HG03469 (cell line): ENCODE data around the gene ACAA1.

Source experiments
- ATAC-seq: cut with Tn5 transposase; IDR thresholded peaks from one replicate; pipeline ENCODE4 v1.9.1; 2021; ENCODE audit warnings: mild to moderate bottlenecking, moderate library complexity, moderate number of reproducible peaks; ENCODE audit not compliant: unreplicated experiment

ACAA1 gene

DNA sequence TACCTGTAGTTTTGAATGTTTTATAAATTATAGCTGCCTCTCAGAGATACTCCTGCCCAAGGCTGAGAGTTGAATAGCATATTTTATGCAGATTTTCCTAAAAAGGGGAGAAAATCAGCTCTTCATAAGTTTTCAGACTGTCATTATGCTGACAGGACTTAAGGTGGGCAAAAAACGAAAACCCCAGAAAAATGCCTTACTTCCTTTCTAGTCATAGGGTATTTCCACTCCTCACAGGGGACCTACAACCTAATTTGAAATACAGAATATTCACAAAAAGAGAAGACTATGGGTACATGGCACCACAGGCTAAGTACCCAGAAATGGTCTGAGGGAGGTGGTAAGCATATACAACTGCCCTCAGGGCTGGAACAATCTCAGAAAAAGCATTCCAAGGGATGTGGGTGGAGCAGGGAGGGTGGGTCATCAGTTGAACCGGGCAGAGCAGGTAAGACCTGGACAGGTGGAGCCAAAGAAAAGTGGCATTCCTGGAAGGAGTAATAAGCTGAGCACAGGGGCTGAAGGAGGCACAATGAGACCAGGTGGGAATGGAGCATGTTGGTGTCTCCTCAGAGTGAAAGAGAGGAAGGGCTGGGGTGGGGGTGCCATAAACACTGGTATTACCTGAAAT, 17.8 kb upstream of the ACAA1 start:
- no peak for ATAC-seq

DNA sequence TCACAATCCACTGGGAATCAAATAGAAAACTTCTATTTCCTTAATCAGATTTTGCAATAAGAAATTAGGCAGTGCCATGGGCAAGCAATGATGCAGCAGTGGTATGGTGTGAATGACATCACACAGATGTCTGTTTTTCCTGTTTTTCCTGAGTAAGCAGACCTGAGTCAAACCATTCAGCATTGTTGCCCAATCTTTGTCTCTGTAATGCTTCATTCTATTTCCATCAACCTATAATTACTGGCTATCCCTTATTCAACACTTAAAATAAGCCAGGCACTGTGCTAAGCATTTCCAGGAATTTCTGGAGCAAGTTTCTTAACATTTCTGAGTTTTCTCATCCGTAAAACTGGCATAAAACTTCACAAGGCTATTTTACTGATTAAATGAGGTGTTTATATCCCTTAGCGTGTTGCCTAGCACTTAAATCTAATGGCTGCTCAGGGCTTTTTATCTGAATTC, 17.1 kb upstream of the ACAA1 start:
- no peak for ATAC-seq

DNA sequence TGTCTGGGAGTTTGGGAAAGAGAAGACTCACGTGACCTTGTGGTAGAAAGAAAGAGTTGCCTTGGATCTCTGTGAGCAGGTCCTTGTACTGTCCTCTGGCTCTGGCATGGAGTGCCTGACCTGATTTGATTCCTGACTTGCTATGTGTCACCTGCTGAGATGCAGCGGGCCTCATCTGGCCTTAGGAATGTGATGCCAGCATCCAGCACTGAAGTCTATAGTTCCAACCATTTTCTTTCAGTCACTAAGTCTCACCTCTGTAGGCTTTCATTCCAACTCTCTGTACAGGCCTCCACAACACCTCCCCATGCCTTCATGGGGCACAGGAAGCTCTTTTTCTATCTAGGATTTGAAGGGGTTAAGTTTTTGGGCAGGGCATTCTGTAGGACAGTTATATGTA, 16.3 kb upstream of the ACAA1 start:
- ATAC-seq, result no peak

DNA sequence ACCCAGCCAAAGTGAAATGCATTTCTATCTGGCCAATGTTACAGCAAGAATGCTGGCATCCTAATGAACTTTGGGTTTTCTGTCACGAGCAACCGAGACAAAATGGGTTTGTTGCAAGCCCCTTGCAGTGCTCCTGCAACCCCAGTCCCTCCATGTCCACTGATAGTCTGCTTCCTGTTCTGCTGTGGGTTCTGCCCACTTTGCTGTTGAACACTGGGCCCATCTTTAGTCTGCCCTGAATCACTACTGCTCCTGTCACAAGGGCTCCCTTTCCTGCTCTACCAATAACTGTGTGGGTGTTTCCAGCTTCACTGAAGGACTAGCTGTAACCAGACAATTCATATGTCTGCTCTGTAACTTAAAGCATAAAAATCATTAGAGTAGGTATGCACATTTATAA, 15.7 kb upstream of the ACAA1 start:
- ATAC-seq, result no peak

DNA sequence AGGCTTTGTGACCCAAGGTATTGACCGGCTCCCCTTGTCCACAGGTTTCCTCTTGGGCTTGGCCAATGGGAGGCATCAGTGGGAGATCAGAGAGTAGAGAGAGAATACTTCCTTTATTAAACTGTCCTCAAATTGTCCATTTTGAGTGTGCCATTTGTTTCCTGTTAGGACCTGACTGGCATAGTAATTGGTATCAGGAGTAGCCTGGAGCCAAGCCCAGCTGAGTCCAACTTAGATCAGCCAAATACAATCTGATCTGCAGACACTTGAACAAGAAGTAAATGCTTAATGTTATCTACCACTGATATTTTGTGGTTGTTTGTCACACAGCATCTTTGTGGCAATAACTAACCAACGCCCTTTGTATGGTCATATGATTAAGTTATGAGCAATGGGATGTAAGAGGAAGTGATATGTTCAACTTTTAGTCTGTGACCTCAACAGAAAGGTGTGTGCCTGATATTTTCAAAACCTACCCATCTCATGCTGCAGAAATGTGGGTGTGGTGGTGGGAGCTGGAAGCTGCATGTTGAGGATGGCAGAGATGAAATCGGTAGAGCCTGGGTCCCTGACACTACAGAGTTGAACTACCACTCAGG, 14.8 kb upstream of the ACAA1 start:
- ATAC-seq, result peak; percentile 34

DNA sequence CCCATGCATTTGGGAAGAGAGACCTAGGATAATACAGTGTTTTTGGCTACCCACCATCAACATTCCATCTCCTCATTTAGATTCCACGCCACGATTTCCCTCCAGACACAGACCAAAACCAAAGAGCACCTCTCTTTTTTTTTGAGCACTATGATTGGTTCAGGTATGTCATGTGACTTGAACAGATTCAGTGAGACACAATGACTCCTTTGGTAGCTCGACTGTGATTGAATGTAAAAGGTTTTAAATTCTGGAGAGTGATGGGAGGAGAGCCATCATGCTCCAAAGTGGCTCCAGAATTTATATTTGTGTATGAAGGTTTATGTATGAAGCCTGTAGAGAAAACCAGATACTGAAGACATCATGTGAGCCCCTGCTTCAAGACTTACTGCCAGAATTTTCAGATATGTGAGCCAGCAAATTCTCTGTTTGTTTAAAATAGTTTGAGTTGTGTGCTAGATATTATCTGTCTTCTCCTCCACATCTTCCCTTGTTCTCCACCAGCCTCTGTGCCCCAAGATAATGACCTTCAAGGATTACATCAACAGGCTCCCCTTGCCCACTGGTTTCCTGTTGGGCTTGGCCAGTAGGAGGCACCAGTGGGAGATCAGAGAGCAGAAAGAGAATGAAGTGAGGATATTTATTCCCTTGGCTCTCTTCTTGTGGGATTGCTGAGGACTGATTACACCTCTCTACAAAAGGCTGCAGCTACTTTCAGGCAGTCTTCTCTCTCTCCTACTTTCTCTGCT, 14.0 kb upstream of the ACAA1 start:
- ATAC-seq, result no peak

DNA sequence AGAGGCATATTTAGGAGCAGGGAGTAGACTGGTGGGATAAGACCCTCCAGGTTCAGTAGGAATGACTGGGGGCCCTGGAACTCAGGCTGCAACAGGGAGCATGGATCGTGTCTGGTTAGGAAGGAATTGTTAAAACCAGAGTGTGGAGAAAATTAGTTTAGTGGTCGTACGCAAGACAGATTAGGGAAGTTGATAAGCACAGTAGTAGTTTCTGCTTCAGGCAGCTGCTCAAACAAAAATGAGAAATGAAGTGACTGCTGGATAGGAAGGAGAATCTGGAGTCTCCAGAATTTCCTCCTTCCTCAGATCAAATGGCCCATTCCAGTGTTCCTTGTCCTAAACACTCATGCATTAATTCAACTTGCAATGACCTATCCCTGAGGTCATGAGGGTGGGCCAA, 12.8 kb upstream of the ACAA1 start:
- ATAC-seq, result no peak

DNA sequence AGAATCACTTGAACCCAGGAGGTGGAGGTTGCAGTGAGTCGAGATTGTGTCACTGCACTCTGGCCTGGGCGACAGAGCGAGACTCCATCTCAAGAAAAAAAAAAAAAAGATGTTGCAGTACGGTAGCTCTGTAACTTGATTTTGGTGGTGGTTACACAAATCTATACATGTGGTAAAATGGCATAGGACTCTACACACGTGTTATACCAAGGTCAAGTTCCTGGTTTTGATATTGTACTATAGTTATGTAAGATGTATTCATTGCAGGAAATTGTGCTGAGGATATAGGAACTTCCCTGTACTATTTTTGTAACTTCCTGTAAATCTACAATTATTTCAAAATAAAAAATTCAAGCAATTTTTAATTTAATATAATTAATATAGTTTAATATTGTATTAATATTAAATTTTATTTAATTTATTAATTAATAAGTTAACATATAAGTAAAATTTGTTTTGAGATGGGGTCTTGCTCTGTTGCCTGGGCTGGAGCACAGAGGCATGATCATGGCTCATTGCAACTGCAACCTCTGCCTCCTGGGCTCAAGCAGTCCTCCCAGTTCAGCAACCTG, 11.5 kb upstream of the ACAA1 start:
- no peak for ATAC-seq

DNA sequence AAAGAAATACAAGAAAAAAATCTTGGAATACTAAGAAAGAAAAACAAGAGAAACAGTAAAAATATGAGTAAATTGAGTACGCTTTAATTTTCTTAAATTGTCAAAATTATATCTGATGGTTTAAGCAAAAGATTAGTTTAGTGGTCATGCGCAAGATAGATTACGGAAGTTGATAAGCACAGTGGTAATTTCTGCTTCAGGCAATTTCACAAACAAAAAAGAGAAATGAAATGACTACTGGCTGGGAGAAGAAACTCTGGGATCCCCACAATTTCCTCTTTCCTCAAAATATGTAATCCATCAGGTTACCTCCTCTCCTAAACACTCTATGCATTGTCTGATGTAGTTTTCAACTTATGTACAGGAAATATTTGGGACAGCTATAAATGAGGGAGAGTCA, 10.5 kb upstream of the ACAA1 start:
- ATAC-seq, result no peak

DNA sequence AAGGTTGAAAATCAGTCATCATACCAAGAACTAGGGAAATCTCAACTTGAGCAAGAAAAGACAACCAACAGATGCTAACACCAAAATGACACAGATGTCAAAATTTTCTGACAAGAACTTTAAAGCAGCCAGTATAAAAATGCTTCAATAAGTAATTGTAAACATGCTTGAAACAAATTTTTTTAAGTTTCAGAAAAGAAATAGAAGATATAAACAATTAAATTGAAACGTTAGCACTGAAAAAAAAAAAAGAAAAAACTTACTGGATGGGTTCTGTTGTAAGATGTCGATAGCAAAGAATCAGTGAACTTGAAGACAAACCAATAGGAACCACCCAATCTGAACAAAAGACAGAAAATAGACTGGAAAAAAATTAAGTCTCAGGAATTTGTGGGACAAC, 9.6 kb upstream of the ACAA1 start:
- no peak for ATAC-seq

DNA sequence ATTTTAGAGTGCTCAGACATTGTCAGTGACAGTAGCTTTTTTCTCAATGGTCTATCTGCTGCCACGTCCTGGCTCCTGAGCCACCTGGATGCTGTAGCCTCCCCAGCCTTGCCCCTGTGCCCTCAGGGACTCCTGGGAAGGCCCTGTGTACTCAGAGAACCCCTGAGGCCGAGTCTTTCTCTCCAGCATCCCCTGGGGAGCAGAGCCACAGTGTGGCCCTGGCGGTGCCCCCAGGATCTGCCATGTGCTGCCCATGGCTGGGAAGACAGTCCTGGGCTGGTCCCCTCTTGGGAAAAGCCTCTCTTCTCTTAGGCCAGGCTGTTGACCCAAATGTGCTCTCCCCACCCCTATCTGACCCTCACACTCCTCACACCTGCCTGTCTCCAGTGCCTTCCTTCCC, 6.6 kb upstream of the ACAA1 start:
- ATAC-seq, result no peak

DNA sequence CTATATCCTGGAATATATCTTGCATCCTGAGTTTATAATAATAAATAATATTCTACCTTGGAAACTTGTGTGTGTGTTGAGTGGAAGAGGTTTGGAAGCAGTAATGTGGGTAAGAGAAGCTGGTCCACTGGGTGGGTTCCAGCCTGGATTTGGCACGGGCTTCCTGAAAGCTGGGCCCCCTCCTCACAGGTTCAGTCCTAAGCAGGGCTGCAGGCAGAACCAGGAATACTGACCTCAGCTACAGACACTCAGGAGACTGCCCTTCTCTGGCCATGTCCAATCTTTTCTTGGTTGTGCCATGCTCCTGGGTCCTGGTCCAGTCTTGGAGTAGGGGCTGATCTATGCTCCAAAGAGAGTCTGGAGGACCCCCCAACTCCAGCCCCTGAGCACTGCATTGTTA, 6.0 kb upstream of the ACAA1 start:
- ATAC-seq, result no peak

DNA sequence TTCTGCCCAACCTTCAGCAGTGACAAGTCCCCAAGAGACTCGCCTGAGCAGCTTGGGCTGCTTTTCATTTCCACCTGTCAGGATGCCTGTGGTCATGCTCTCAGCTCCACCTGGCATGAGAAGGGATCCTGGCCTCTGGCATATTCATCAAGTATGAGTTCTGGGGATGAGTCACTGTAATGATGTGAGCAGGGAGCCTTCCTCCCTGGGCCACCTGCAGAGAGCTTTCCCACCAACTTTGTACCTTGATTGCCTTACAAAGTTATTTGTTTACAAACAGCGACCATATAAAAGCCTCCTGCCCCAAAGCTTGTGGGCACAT, 5.0 kb upstream of the ACAA1 start:
- no peak for ATAC-seq

DNA sequence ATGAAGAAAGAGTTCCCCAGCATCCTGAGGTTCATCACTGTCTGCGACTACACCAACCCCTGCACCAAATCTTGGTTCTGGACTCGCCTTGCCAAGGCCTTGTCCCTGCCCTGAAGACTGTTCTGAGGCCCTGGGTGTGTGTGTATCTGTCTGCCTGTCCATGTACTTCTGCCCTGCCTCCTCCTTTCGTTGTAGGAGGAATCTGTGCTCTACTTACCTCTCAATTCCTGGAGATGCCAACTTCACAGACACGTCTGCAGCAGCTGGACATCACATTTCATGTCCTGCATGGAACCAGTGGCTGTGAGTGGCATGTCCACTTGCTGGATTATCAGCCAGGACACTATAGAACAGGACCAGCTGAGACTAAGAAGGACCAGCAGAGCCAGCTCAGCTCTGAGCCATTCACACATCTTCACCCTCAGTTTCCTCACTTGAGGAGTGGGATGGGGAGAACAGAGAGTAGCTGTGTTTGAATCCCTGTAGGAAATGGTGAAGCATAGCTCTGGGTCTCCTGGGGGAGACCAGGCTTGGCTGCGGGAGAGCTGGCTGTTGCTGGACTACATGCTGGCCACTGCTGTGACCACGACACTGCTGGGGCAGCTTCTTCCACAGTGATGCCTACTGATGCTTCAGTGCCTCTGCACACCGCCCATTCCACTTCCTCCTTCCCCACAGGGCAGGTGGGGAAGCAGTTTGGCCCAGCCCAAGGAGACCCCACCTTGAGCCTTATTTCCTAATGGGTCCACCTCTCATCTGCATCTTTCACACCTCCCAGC, 4.4 kb upstream of the ACAA1 start:
- no peak for ATAC-seq

DNA sequence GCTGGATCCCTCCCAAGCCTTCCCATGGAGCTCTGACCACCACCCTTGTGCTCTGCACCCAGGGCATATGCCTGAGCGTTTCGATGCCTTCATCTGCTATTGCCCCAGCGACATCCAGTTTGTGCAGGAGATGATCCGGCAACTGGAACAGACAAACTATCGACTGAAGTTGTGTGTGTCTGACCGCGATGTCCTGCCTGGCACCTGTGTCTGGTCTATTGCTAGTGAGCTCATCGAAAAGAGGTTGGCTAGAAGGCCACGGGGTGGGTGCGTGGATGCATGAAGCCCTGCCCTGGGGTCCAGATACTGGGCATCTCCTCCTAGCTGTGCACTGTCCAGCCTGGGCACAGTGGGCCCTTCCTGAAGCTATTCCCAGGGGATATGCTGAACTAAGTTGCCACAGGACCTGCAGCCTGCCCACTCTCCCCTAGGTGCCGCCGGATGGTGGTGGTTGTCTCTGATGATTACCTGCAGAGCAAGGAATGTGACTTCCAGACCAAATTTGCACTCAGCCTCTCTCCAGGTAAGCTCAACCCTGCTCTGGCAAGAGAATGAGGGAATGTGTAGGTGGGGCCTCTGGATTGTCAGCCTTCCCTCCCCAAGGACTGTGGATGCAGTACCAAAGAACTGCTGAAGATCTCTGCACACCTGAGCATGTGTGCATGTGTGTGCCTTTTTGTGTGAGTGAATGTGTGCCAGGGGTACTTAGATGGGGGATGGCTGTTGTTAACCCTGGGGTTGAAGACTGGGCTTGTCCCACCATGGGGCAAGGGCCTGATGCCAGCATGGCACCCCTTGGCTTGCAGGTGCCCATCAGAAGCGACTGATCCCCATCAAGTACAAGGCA, 3.6 kb upstream of the ACAA1 start:
- ATAC-seq, result no peak

DNA sequence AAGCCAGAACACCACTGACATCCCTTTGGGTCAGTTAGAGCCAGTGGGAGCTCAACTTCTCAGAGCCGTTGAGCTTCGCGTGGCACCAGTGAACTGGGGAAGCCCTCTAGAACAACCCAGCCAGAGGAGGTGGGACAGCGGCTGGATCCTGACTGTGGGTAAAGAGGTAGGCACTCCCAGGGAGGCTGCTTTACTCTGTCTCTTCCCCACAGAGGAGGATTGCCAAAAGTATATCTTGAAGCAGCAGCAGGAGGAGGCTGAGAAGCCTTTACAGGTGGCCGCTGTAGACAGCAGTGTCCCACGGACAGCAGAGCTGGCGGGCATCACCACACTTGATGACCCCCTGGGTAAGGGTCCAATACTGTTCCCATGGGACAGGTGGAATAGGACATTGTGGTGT, 2.7 kb upstream of the ACAA1 start:
- ATAC-seq, result no peak

DNA sequence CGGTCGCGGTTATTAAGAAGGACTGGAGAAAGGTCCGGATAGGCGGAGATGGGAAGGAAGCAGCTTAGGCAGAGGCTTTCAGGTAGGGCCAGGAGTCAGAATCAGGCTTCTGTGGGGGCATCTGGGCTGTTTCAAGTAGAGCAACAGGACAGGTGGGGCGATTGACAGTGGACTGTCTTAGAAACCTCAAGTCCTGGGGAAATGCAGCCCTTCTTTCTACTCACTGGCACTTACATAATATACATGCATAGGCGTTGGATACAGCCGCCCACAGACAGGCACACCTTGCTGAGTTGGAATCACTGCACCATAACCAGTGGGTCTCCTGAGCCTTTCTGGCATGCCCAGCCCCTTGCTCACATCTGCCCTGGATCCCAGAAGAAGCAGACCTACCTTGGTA, 2.3 kb upstream of the ACAA1 start:
- ATAC-seq, result no peak

DNA sequence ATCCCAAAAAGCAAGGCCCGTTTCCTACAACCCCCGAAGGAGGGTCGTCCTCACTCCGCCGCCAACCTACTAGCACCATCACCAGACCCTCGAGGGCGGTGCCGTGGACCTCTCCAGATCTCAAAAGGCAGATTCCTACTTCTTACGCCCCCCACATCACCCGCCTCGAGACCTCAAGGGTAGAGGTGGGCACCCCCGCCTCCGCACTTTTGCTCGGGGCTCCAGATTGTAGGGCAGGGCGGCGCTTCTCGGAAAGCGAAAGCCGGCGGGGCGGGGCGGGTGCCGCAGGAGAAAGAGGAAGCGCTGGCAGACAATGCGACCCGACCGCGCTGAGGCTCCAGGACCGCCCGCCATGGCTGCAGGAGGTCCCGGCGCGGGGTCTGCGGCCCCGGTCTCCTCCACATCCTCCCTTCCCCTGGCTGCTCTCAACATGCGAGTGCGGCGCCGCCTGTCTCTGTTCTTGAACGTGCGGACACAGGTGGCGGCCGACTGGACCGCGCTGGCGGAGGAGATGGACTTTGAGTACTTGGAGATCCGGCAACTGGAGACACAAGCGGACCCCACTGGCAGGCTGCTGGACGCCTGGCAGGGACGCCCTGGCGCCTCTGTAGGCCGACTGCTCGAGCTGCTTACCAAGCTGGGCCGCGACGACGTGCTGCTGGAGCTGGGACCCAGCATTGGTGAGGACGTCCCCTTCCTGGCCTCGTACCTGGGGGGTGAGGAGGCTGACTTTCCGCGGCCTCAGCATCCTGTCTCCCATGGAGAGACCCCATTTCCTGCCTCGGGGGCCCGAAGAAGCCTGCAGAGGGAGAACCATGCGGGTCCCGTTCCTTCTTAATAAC, 1.6 kb upstream of the ACAA1 start, which contains the start of gene MYD88:
Gene MYD88 (plus strand): TSS at position 313 of the 842 bp plus-strand sequence. CDS start 40 bp downstream, at position 353.
- no peak for ATAC-seq

DNA sequence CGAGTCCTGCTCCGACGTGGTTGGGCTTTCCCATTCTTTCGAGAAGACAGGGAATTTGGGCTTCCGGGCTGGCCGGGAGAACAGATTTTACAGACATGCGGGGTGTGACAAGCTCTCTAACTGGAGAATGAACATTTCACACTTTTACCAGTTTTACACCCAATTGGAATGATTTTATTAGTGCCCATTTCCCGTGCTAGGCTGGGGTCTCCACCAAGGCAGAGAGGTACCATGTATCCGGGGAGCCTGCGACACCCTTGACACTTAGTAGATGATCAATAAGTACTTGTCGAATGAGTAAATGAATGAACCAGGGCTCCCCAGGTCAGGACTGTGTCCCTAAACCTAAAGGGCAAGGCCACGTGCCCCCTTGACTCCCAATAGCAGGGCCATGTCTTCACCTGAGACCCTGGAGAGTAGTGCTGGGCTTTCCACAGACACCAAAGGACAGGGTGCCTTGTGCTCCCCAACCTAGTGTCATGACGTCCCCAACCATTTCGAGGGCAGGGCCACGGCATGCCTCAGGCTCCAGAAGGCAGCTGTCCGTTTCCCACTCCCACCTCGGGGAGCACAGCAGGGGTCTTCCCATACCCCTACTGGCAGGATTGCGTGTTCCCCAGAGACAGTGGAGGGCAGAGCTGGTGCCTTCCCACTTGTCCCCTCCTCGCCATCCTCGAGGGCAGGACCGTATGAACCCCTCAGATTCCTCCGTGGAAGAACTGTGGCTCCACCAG, 855 bp upstream of the ACAA1 start:
- no peak for ATAC-seq
